HG02884 (cell line): ENCODE data around the gene TUBGCP6.
"Not testable (repeated sequence)": the region's sequence is repeated elsewhere in the genome, so short reads cannot be mapped to it uniquely, and the experiment has no call there.

Experiments used
- ATAC-seq: cut with Tn5 transposase; IDR thresholded peaks from one replicate; pipeline ENCODE4 v1.9.1; 2021; ENCODE audit warnings: mild to moderate bottlenecking, moderate library complexity; ENCODE audit not compliant: unreplicated experiment

Gene TUBGCP6

GRCh38 chr22:50170453-50171318 lies 74.1 kb downstream of the TUBGCP6 start, which contains the start of gene PANX2:
Gene PANX2 (plus strand): TSS chr22:50170731. CDS start chr22:50170731, 0 bp downstream.
- ATAC-seq: no peak

GRCh38 chr22:50169774-50170341 lies 75.0 kb downstream of the TUBGCP6 start:
- no peak for ATAC-seq

DNA sequence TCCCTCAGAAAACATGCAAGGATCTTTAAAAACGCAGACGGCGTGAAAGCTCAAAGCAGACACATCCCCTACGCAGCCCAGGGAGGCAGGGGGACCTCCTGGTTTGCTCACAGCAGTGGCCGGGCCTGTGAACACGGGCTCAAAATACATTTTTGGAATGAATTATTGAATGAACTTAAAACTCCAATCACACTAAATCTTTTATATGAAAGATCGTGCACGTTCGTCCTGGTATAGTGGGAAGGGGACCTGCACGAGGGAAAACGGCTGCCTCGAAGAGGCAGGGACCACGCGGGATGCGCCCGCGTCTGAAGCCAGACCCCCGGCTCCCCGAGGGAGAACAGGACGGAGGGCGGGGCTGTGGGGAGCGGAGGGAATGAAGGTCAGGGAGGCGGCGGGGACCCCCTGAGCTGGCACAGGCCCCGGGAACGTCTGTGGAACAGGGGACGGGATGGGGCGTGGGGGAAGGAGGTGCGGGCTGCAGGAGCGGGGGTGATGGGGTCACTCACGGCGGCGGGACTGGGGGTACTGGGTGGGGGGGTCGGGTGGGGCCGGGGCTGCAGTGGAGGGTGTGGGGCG lies 75.6 kb downstream of the TUBGCP6 start:
- ATAC-seq: no peak

DNA sequence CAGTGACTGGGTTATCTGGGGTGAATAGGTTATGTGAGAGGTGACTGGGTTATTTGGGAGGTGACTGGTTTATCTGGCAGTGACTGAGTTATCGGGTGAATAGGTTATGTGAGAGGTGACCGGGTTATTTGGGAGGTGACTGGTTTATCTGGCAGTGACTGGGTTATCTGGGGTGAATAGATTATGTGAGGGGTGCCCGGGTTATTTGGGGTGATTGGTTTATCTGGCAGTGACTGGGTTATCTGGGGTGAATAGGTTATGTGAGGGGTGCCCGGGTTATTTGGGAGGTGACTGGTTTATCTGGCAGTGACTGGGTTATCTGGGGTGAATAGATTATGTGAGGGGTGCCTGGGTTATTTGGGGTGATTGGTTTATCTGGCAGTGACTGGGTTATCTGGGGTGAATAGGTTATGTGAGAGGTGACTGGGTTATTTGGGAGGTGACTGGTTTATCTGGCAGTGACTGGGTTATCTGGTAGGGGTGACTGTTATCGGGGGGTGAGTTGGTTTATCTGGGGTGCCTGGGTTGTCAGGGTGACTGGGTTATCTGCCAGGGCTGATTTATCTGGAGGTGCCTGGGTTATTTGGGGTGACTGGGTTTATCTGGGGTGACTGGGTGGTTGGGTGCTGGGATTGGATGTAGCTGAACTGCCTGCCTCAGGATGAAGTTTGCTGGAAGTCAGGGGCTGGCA lies 76.2 kb downstream of the TUBGCP6 start:
- not testable (repeated sequence) for ATAC-seq

- no peak for ATAC-seq
These were observed 76.9 kb downstream of the TUBGCP6 start for GRCh38 chr22:50167689-50168489.
